Natural killer cell (primary cell): ENCODE measurements around the gene ARID4A. TPM values are rescaled to one million over a fixed set of nuclear protein-coding genes. Genes with fewer than 3 reads are reported as not detected.

ENCODE experiments used
- ATAC-seq, 3 donors: fragments of 150-1000 bp in 2 of 3; fragments of 200-7000 bp in 1 of 3; cut with Tn5 transposase; 1 replicate in 1 of 3; 2 replicates in 2 of 3; pipeline ENCODE4 v1.10.0; 2021; ENCODE audit warnings: mild to moderate bottlenecking in 2 of 3, moderate library complexity in 2 of 3
- DNase-seq, 2 donors: peaks; one replicate each; pipeline versions ENCODE4 v3.0.0 to v3.0.0-alpha.2; 2013 to 2021; ENCODE audit warnings: mixed read lengths in 1 of 2
- H3K27ac ChIP-seq: one replicate; pipeline ENCODE4 v1.5.1; 2013; ENCODE audit warnings: mild to moderate bottlenecking, low read length
- H3K27me3 ChIP-seq: one replicate; pipeline ENCODE4 v1.6.1; 2013; ENCODE audit warnings: low read length; ENCODE audit not compliant: control insufficient read depth, insufficient read depth
- H3K36me3 ChIP-seq: one replicate; pipeline ENCODE4 v1.6.1; 2013; ENCODE audit warnings: low read length; ENCODE audit not compliant: control insufficient read depth, insufficient read depth
- H3K4me1 ChIP-seq: one replicate; pipeline ENCODE4 v1.6.1; 2013; ENCODE audit warnings: low read length; ENCODE audit not compliant: control insufficient read depth, insufficient read depth
- H3K4me3 ChIP-seq: one replicate; pipeline ENCODE4 v1.5.1; 2013; ENCODE audit warnings: low read length
- H3K9me3 ChIP-seq: one replicate; pipeline ENCODE4 v1.6.1; 2013; ENCODE audit warnings: low read length; ENCODE audit not compliant: control insufficient read depth, insufficient read depth
- H3K27ac Mint-ChIP-seq, 2 donors: one replicate each; pipeline ENCODE4 v1.8.0; 2022; ENCODE audit warnings: mild to moderate bottlenecking in 2 of 2, mixed read lengths in 2 of 2, moderate library complexity in 1 of 2
- H3K27me3 Mint-ChIP-seq, 2 donors: one replicate each; pipeline ENCODE4 v1.8.0; 2022; ENCODE audit warnings: low read depth in 2 of 2, mixed read lengths in 2 of 2
- H3K36me3 Mint-ChIP-seq: one replicate; pipeline ENCODE4 v1.8.0; 2022; ENCODE audit warnings: mixed read lengths
- H3K4me1 Mint-ChIP-seq, 2 donors: one replicate each; pipeline ENCODE4 v1.8.0; 2022; ENCODE audit warnings: mixed read lengths in 2 of 2
- H3K4me3 Mint-ChIP-seq: one replicate; pipeline ENCODE4 v1.8.0; 2022; ENCODE audit warnings: mild to moderate bottlenecking, moderate library complexity, mixed read lengths
- H3K9me3 Mint-ChIP-seq, 2 donors: one replicate each; pipeline ENCODE4 v1.8.0; 2022; ENCODE audit warnings: mixed read lengths in 2 of 2
- CTCF ChIP-seq: fragments of 200-600 bp; IDR thresholded peaks from one replicate; pipeline ENCODE4 v1.8.0; 2022; ENCODE audit warnings: antibody characterized with exemption
- WGBS: methylation state at CpG from one replicate; pipeline ENCODE4 v1.1.7; 2013; ENCODE audit warnings: missing lambda C conversion rate; ENCODE audit not compliant: insufficient coverage; 5-methylcytosine and 5-hydroxymethylcytosine counted together
- intact Hi-C: fragments of 100-400 bp; cut with micrococcal nuclease; formaldehyde crosslinking; loops from one replicate; pipeline ENCODE4 v1.14.2; 2022
- total RNA-seq, 4 donors: library from RNA; stranded (reverse); fragments of 120-200 nt in 1 of 4; gene quantifications; one replicate each; pipeline versions ENCODE4 v1.2.3 to v1.2.4, GENCODE V29; 2013 to 2022

ARID4A gene
- total RNA-seq, 3 donors from 2014 or later (not counting 1 experiment from before 2014, with no cell fraction given) = 89.3 to 113 (median 90.1) TPM

- H3K36me3 Mint-ChIP-seq = no peaks in the 10 kb centered on the region
- WGBS = 86% methylated on average over 1 of the region's 2 CpGs
- TF ChIP-seq CTCF = no peak
- peak overlapping the region; percentile 74 for H3K4me3 Mint-ChIP-seq
- no peak overlapping the region for H3K27ac ChIP-seq
- ATAC-seq (no peak), DNase-seq (no peak)
- H3K36me3 ChIP-seq = peaks cover 60% of the 10 kb centered on the region
- no peaks in the 10 kb centered on the region for H3K27me3 ChIP-seq
- H3K9me3 Mint-ChIP-seq = no peaks in the 10 kb centered on the region
- H3K9me3 ChIP-seq = no peaks in the 10 kb centered on the region
- peaks cover 43 to 46% of the 10 kb centered on the region in 2 donors for H3K4me1 Mint-ChIP-seq
- intact Hi-C loops = no loop called here
- H3K27me3 Mint-ChIP-seq = no peaks in the 10 kb centered on the region
- H3K4me1 ChIP-seq = peaks cover 6% of the 10 kb centered on the region
- H3K4me3 ChIP-seq = no peak overlapping the region
- peak overlapping the region; percentile 84 to 90 for H3K27ac Mint-ChIP-seq
Measured at GRCh38 chr14:58275527-58276190, 22.7 kb upstream of the ARID4A start.

GRCh38 chr14:58276208-58276607 is 22.1 kb upstream of the ARID4A start:
- Histone ChIP-seq H3K4me1 (peaks cover 7% of the 10 kb centered on the region), H3K9me3 (no peaks in the 10 kb centered on the region), H3K27ac (no peak overlapping the region), H3K36me3 (peaks cover 55% of the 10 kb centered on the region), H3K4me3 (no peak overlapping the region), H3K27me3 (no peaks in the 10 kb centered on the region)
- H3K4me3 Mint-ChIP-seq = no peak overlapping the region
- no peaks in the 10 kb centered on the region for H3K9me3 Mint-ChIP-seq
- H3K36me3 Mint-ChIP-seq = no peaks in the 10 kb centered on the region
- no peaks in the 10 kb centered on the region for H3K27me3 Mint-ChIP-seq
- peak overlapping the region; percentile 84 to 90 for H3K27ac Mint-ChIP-seq
- intact Hi-C loops = no loop called here
- ATAC-seq (no peak), DNase-seq (no peak)
- TF ChIP-seq CTCF = no peak
- no CpG with 5 or more reads among the region's 1 CpG for WGBS
- peaks cover 49% of the 10 kb centered on the region in 2 donors for H3K4me1 Mint-ChIP-seq

- Histone ChIP-seq H3K9me3 (no peaks in the 10 kb centered on the region), H3K4me3 (no peak overlapping the region), H3K36me3 (peaks cover 42% of the 10 kb centered on the region), H3K27ac (no peak overlapping the region), H3K27me3 (no peaks in the 10 kb centered on the region), H3K4me1 (peaks cover 13% of the 10 kb centered on the region)
- H3K36me3 Mint-ChIP-seq = peaks cover under 1% of the 10 kb centered on the region
- no peak overlapping the region for H3K4me3 Mint-ChIP-seq
- intact Hi-C loops = no loop called here
- ATAC-seq = no peak
- TF ChIP-seq CTCF = no peak
- no peak for DNase-seq
- peak overlapping the region in 1 of 2 donors; percentile 84 for H3K27ac Mint-ChIP-seq
- peaks cover 66 to 67% of the 10 kb centered on the region in 2 donors for H3K4me1 Mint-ChIP-seq
- WGBS = 100% methylated on average over 8 of the region's 8 CpGs
- no peaks in the 10 kb centered on the region for H3K9me3 Mint-ChIP-seq
- H3K27me3 Mint-ChIP-seq = no peaks in the 10 kb centered on the region
Measured at GRCh38 chr14:58278177-58278576, 20.2 kb upstream of the ARID4A start.
